GM12891 (cell line): Measurements from ENCODE around the gene SSU72.
"Not testable (repeated sequence)": the region's sequence is repeated elsewhere in the genome, so short reads cannot be mapped to it uniquely, and the experiment has no call there.

ENCODE experiments used
- DNase-seq: peaks from one replicate; pipeline ENCODE4 v3.0.0; 2011; ENCODE audit warnings: low spot score; ENCODE audit not compliant: insufficient read length
- FAIRE-seq: peaks from 2 replicates; lab custom pipeline; 2011; peaks lifted over from hg19 to GRCh38; lab: Jason Lieb, UNC
- PAX5 ChIP-seq: IDR thresholded peaks from 2 replicates; pipeline ENCODE4 v1.6.1; 2011; ENCODE audit warnings: low read length, moderate library complexity, mild to moderate bottlenecking; ENCODE audit not compliant: insufficient read depth, severe bottlenecking
- POLR2A ChIP-seq: IDR thresholded peaks from 2 replicates; pipeline ENCODE4 v1.6.1; 2011; ENCODE audit warnings: low read depth, low read length, control low read depth
- POLR2AphosphoS5 ChIP-seq: IDR thresholded peaks from 2 replicates; pipeline ENCODE4 v1.6.1; 2011; ENCODE audit warnings: low read depth, low read length, control low read depth
- POU2F2 ChIP-seq: IDR thresholded peaks from 2 replicates; pipeline ENCODE4 v1.6.1; 2011; ENCODE audit warnings: low read depth, mild to moderate bottlenecking, control low read depth, low read length, moderate library complexity
- SPI1 ChIP-seq: IDR thresholded peaks from 2 replicates; pipeline ENCODE4 v1.6.1; 2011; ENCODE audit warnings: low read depth, low read length, control low read depth
- TAF1 ChIP-seq: IDR thresholded peaks from 2 replicates; pipeline ENCODE4 v1.6.1; 2011; ENCODE audit warnings: low read depth, low read length, control low read depth

Gene SSU72

DNA sequence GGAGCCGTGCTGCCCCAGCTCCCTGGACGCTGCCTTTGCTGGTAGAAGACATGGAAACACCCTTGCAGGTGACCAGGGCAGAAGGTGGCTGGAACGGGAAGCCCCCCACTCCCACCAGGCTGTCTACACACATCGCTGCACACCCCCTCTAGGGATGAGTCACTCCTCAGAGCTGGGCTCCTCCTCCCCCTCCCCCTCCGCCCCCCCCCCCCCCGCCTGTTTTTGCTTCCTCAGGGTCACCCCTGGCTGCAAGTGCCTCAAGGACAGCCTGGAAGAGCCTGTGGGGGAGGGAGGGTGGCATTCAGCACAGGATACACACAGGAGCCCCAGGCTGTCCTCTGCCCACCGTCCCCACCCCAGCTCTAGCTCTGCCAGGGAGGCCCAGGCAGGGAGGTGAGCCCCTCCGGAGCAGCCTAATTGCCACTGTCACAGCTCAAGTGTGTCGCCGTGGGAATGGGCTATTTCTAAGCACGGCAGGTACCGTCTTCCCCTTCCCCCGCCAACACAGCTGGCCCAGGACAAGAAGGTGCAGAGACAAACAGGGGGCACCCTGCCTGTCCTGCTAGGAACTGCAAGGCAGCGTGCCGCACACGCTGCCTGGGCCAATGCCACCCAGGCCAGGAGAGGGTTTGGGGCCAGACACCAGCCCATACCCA lies 22.7 kb upstream of the SSU72 start:
- DNase-seq (peak; percentile 46), FAIRE-seq (peak; percentile 13)
- TF ChIP-seq SPI1 (no peak), PAX5 (peak; percentile 35)

DNA sequence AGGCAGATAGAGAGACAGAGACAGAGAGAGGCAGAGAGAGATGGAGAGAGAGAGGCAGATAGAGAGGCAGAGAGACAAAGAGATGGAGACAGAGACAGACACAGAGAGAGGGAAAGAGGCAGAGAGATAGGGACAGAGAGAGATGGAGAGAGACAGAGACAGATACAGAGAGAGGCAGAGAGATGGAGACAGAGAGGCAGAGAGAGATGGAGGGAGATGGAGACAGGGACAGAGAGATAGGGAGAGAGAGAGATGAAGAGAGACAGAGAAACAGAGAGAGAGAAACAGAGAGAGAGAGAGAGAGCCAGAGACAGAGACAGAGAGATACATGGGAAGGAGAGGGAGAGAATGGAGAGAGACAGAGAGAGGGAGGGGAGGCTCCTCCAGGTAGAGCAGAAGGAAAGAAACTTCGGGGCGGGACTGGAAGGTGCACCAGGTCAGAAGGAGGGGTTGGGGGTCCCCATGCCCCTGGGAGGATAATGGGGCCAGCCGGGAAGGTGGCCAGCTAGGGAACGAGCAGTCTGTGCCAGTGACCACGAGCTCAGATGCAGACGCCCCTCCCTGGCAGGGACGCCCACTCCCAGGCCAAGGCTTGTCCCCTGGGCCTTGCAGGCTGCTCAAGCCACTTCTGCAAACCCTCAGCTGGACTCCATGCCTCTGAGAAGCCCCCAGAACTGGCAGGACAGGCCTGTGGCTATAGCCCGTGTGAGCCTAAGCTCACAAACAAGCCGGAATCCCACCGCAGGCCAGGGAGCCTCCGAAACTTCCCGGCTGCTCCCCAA lies 22.0 kb upstream of the SSU72 start:
- no peak for DNase-seq
- TF ChIP-seq POLR2AphosphoS5 (no peak), POU2F2 (no peak), TAF1 (no peak), SPI1 (no peak), PAX5 (no peak)
- no peak for FAIRE-seq

DNA sequence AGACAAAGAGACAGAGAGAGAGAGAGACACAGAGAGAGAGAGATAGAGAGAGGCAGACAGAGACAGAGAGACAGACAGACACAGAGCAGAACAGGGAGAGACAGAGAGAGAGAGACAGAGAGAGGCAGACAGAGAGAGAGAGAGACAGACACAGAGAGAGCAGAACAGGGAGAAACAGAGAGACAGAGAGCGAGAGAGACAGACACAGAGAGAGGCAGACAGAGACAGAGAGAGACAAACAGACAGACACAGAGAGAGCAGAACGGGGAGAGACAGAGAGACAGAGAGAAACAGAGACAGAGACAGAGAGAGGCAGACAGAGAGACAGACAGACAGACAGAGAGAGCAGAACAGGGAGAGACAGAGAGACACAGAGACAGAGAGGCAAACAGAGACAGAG lies 20.7 kb upstream of the SSU72 start:
- not testable (repeated sequence) for DNase-seq, FAIRE-seq

DNA sequence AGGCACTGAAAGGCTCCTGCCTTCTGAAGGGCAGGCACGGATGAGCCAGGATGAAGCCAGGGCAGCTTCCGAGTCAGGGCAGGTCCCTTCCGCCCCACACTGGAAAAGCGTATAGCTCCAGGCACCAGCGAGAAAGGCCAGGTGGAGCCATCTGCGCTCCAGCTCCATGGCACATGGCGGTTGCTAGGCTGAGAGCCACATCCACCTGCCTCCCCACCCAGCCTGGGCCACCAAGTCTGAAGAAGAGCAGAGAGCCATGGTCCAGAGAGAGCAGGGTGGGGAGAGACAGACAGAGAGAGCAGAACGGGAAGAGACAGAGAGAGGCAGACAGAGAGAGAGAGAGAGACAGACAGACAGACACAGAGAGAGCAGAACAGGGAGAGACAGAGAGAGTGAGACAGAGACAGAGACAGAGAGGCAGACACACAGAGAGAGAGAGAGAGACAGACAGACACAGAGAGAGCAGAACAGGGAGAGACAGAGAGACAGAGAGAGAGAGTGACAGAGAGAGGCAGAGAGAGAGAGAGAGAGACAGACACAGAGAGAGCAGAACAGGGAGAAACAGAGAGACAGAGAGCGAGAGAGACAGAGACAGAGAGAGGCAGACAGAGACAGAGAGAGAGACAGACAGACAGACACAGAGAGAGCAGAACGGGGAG lies 20.1 kb upstream of the SSU72 start:
- FAIRE-seq (no peak), DNase-seq (no peak)
- TF ChIP-seq POU2F2 (no peak), PAX5 (no peak), SPI1 (no peak), TAF1 (no peak), POLR2A (no peak), POLR2AphosphoS5 (no peak)

DNA sequence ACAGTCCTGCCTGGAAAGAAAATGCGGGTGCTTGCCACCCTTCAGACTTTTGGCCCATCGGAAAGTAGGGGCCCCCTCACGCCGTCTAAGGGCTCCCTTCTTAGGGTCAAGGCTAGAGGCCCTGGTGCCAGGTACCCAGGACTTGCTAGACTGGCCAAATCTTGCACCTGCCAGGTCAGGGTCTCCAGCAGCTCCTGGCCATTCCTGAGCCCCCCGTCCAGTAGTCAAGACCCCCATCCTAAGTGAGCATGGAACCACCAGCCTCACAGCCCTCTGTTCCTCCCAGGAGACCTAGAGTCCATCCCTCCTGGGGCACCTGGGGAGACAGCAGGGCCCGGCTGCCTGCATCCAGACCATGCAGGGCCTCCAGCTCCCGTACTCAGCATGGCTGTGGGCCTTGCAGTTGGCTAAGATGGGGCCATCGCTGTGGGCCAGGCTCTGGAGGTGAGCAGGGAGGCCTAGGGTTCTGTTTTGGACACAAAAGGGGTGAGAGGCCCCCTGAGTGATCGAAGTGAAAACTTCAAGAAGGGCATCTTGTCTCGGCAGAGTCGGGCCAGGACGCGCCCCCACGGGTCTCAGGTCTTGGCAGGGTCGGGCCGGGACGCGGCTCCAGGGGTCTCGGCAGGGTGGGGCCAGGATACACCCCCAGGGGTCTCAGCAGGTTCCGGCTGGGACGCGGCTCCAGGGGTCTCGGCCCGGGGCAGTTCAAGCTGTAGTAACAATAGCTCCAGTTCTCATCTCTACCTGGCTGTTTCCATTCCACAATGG lies 19.4 kb upstream of the SSU72 start:
- DNase-seq (no peak), FAIRE-seq (no peak)
- TF ChIP-seq POU2F2 (no peak), TAF1 (no peak), POLR2AphosphoS5 (no peak), PAX5 (no peak), SPI1 (no peak), POLR2A (no peak)

DNA sequence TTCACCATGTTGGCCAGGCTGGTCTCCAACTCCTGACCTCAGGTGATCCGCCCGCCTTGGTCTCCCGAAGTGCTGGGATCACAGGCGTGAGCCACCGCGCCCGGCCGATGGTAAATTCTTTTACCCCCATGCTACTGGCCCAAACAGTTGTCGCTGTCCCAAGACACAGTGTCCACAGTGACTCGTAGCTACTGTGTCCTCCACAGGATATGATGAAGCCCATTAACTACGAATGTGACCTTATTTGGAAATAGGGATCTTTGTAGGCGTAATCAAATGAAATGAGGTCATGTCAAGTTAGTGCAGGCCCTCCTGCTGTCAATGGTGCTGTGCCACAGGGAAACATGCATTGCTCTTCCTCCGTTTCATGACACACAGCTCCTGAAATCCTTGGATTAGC lies 16.8 kb upstream of the SSU72 start:
- FAIRE-seq: no peak
- TF ChIP-seq POU2F2: no peak
- no peak for TF ChIP-seq POLR2AphosphoS5
- TF ChIP-seq PAX5: no peak
- TF ChIP-seq SPI1: no peak
- TF ChIP-seq POLR2A: no peak
- TF ChIP-seq TAF1: no peak
- no peak for DNase-seq

DNA sequence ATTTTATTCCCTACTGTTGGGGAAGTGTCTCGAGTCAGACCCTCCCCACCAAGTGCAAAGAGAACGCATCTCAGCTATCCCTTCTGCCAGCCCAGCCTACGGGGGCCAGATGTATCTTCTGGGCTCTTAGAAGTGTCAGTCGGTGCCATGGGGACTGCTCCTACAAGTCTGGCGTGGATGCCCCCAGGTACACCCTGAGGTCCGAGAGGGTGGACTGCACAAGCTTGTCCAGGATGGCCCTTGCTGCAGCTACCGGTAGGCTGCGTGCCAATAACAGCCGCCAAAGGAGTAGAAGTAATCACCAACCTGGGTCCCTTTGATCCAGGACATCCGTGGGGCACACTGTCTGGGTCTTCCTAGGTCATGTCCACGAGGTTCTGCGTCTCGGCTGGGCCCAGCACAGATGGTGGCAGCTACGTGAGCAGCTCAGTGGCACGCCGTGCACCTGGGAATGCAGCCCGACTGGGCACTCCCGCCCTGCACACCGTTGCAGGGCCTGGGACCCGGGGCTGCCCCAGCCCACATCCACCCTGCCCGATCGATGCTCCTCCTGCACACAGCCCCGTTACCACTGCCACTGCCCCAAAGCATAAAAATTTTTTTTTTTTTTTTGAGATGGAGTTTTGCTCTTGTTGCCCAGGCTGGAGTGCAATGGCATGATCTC lies 8.8 kb upstream of the SSU72 start:
- no peak for DNase-seq
- TF ChIP-seq POLR2A: no peak
- no peak for TF ChIP-seq POU2F2
- no peak for TF ChIP-seq SPI1
- TF ChIP-seq POLR2AphosphoS5: no peak
- TF ChIP-seq PAX5: no peak
- TF ChIP-seq TAF1: no peak
- no peak for FAIRE-seq

DNA sequence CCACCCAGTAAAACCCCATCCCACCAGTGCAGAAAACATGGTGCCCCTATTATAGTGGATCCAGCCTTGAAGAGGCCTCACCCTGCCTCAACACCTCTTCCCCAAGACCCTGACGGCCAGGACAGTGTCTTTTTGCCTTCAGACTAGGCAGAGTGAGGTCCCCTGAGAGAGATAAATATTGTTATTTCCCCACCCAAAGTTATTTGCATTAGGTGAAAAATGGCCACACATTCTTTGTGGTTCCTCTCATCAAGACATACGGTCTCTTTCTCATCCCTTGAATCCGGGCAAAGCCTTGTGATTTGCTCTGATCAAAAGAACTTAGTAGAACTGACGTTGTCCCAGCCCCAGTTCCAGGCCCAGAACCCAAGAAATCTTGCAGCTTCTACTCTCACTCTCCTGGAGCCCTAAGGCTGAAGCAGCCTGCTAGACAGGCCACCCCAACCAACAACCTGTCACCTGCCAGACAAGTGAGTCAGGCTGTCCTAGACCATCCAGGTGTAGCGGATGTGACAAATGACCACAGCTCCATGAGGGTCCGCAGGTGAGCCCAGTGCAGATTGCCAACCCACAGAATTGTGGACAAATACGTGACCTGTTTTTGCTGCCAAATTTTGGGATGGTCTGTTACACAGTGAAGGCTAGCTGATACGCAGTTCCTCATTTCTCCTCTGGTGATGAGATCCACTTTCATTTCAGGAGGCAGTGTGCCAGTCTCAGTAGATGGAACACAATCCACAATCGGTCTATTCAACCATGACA lies 8.1 kb upstream of the SSU72 start:
- no peak for DNase-seq
- no peak for FAIRE-seq
- no peak for TF ChIP-seq POLR2AphosphoS5
- peak; percentile 75 for TF ChIP-seq SPI1
